PC-9 (cell line): Measurements from ENCODE around the gene CCNL2.

Experiments
- EZH2 ChIP-seq: fragments of 200-600 bp; sonication (generic); IDR thresholded peaks from 2 replicates; pipeline ENCODE4 v1.8.0; 2017; ENCODE audit warnings: antibody characterized with exemption, low read depth
- TF ChIP-seq, protein P1 (sequence below): fragments of 200-600 bp; sonication (generic); conservative IDR thresholded peaks from 2 replicates; pipeline ENCODE4 v1.6.1; 2017; ENCODE audit warnings: mixed run types, antibody characterized with exemption, mild to moderate bottlenecking, moderate library complexity

DNA sequence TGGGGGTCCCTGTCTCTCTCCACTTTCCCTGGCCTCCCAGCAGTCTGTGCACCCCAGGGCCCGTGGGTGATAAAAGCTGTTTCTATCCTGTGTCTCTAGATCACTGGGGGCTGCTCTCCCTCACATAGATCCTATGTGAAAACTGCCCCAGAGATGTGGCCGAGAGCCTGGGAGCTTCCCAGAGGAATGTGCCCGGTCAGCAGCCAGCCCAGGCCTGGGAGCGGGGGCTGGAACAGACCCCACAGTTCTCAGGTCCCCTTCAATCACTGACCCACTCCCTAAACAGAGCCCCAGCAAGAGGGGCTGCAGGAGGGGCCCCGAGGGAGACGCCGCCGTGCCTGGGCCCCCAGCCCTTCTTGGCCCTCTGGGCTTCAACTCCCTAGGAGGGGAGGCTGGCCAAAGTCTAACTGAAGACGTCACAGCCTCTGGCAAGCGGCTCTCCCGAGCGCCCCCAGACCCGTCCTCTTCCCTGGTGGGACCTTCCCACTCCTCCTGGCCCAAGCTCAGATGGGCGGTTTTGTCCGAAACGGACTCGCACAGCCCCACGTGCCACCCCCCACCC is 41.2 kb downstream of the CCNL2 start:
- TF ChIP-seq, protein P1, sequence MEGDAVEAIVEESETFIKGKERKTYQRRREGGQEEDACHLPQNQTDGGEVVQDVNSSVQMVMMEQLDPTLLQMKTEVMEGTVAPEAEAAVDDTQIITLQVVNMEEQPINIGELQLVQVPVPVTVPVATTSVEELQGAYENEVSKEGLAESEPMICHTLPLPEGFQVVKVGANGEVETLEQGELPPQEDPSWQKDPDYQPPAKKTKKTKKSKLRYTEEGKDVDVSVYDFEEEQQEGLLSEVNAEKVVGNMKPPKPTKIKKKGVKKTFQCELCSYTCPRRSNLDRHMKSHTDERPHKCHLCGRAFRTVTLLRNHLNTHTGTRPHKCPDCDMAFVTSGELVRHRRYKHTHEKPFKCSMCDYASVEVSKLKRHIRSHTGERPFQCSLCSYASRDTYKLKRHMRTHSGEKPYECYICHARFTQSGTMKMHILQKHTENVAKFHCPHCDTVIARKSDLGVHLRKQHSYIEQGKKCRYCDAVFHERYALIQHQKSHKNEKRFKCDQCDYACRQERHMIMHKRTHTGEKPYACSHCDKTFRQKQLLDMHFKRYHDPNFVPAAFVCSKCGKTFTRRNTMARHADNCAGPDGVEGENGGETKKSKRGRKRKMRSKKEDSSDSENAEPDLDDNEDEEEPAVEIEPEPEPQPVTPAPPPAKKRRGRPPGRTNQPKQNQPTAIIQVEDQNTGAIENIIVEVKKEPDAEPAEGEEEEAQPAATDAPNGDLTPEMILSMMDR = no peak
- TF ChIP-seq EZH2 = no peak
